ENCODE measurements around the gene MAP4K1. TPM values are rescaled to one million over a fixed set of nuclear protein-coding genes. Genes with fewer than 3 reads are reported as not detected.
"Not testable (repeated sequence)": the region's sequence is repeated elsewhere in the genome, so short reads cannot be mapped to it uniquely, and the experiment has no call there.

The MAP4K1 gene
- total RNA-seq, 1 experiment from 2014 or later = 2.3 TPM

GRCh38 chr19:38556521-38557174, 61.1 kb downstream of the MAP4K1 start:
- Histone ChIP-seq H3K27me3 (ENCODE audit: low read length) (no peaks in the 10 kb centered on the region), H3K36me3 (ENCODE audit: low read depth, low read length) (no peaks in the 10 kb centered on the region), H3K4me1 (ENCODE audit: insufficient read depth, low read length) (no peaks in the 10 kb centered on the region), H2AFZ (ENCODE audit: low read length) (no peak overlapping the region; the same call in 1 of the 2 replicates), H3K4me3 (ENCODE audit: low read length) (no peak overlapping the region), H3K79me2 (ENCODE audit: low read length) (no peaks in the 10 kb centered on the region), H3K9ac (ENCODE audit: low read length) (no peak overlapping the region), H3K9me2 (replicated peaks; ENCODE audit: low read length) (no peaks in the 10 kb centered on the region), H3K27ac (ENCODE audit: low read length) (no peak overlapping the region), H4K20me1 (ENCODE audit: low read length) (no peaks in the 10 kb centered on the region), H3K4me2 (ENCODE audit: low read length) (no peak overlapping the region), H3F3A (ENCODE audit: low read length, unreplicated experiment) (no peaks in the 10 kb centered on the region), H3K9me3 (ENCODE audit: low read length) (no peaks in the 10 kb centered on the region)
- DNase-seq = no peak
- TF ChIP-seq CTCF (conservative IDR thresholded peaks at IDR 0.05; ENCODE audit: low read depth, low read length) (no peak; the same call in 1 of the 2 replicates), EZH2phosphoT487 (IDR thresholded peaks at IDR 0.05; ENCODE audit: borderline replicate concordance, low read length) (no peak), EZH2 (IDR thresholded peaks at IDR 0.05; ENCODE audit: low read length, unreplicated experiment) (no peak)
- CTCF ChIA-PET = no interaction called here
- no peak; the same call in 1 of the 2 replicates for ATAC-seq
- no TSS peak for BruUV-seq (replicated peaks)
- intact Hi-C loops (cut with micrococcal nuclease) = no loop called here
- POLR2A ChIA-PET (ENCODE audit: unreplicated experiment) = no interaction called here

DNA sequence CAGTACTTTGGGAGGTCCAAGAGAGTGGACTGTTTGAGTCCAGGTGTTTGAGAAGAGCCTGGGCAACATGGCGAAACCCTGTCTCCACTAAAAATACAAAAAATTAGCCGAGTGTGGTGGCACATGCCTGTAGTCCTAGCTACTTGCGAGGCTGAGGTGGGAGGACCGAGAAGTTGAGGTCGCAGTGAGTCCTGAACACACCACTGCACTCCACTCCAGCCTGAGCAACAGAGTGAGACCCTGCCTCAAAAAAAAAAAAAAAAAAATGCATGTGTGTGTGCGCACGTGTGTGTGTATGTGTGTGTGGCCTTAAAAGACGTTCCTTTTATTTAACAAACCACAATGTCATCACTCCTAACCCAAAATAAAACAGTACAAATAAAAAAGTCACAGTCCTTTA, 62.6 kb downstream of the MAP4K1 start:
- H3K4me2 ChIP-seq (ENCODE audit: low read length) = no peak overlapping the region
- no peaks in the 10 kb centered on the region for H3K27me3 ChIP-seq (ENCODE audit: low read length)
- BruUV-seq (replicated peaks) = no TSS peak
- DNase-seq = no peak
- H3K4me3 ChIP-seq (ENCODE audit: low read length) = no peak overlapping the region
- ChIA-PET POLR2A (ENCODE audit: unreplicated experiment) (no interaction called here), CTCF (no interaction called here)
- no peak overlapping the region for H3K27ac ChIP-seq (ENCODE audit: low read length)
- no peaks in the 10 kb centered on the region for H3F3A ChIP-seq (ENCODE audit: low read length, unreplicated experiment)
- no peaks in the 10 kb centered on the region for H3K9me3 ChIP-seq (ENCODE audit: low read length)
- no peaks in the 10 kb centered on the region for H3K79me2 ChIP-seq (ENCODE audit: low read length)
- H3K36me3 ChIP-seq (ENCODE audit: low read depth, low read length) = no peaks in the 10 kb centered on the region
- TF ChIP-seq EZH2phosphoT487 (IDR thresholded peaks at IDR 0.05; ENCODE audit: borderline replicate concordance, low read length) (no peak), CTCF (conservative IDR thresholded peaks at IDR 0.05; ENCODE audit: low read depth, low read length) (no peak), EZH2 (IDR thresholded peaks at IDR 0.05; ENCODE audit: low read length, unreplicated experiment) (no peak)
- H3K9ac ChIP-seq (ENCODE audit: low read length) = no peak overlapping the region
- no peaks in the 10 kb centered on the region for H3K9me2 ChIP-seq (replicated peaks; ENCODE audit: low read length)
- H2AFZ ChIP-seq (ENCODE audit: low read length) = no peak overlapping the region
- H4K20me1 ChIP-seq (ENCODE audit: low read length) = no peaks in the 10 kb centered on the region
- no peak for ATAC-seq
- no peaks in the 10 kb centered on the region for H3K4me1 ChIP-seq (ENCODE audit: insufficient read depth, low read length)
- intact Hi-C loops (cut with micrococcal nuclease) = no loop called here

GRCh38 chr19:38554676-38555141, 63.0 kb downstream of the MAP4K1 start:
- no TSS peak for BruUV-seq (replicated peaks)

GRCh38 chr19:38553239-38553638, 64.5 kb downstream of the MAP4K1 start:
- BruUV-seq (replicated peaks); POLR2A ChIA-PET (ENCODE audit: unreplicated experiment); CTCF ChIA-PET: not testable (repeated sequence)

More at GRCh38 chr19:38554676-38555141, 63.0 kb downstream of the MAP4K1 start:
- no peak overlapping the region for H3K27ac ChIP-seq (ENCODE audit: low read length)
- no peaks in the 10 kb centered on the region for H3K4me1 ChIP-seq (ENCODE audit: insufficient read depth, low read length)
- H3F3A ChIP-seq (ENCODE audit: low read length, unreplicated experiment) = no peaks in the 10 kb centered on the region
- H2AFZ ChIP-seq (ENCODE audit: low read length) = no peak overlapping the region
- no peak overlapping the region for H3K4me2 ChIP-seq (ENCODE audit: low read length)
- H4K20me1 ChIP-seq (ENCODE audit: low read length) = no peaks in the 10 kb centered on the region
- H3K27me3 ChIP-seq (ENCODE audit: low read length) = no peaks in the 10 kb centered on the region
- ChIA-PET CTCF (no interaction called here), POLR2A (ENCODE audit: unreplicated experiment) (no interaction called here)
- H3K9me3 ChIP-seq (ENCODE audit: low read length) = no peaks in the 10 kb centered on the region
- no peaks in the 10 kb centered on the region for H3K79me2 ChIP-seq (ENCODE audit: low read length)
- intact Hi-C loops (cut with micrococcal nuclease) = no loop called here
- ATAC-seq (no peak), DNase-seq (no peak)
- TF ChIP-seq EZH2 (IDR thresholded peaks at IDR 0.05; ENCODE audit: low read length, unreplicated experiment) = no peak
- TF ChIP-seq CTCF (conservative IDR thresholded peaks at IDR 0.05; ENCODE audit: low read depth, low read length) = no peak
- no peak for TF ChIP-seq EZH2phosphoT487 (IDR thresholded peaks at IDR 0.05; ENCODE audit: borderline replicate concordance, low read length)
- H3K9ac ChIP-seq (ENCODE audit: low read length) = no peak overlapping the region
- no peaks in the 10 kb centered on the region for H3K9me2 ChIP-seq (replicated peaks; ENCODE audit: low read length)
- no peak overlapping the region for H3K4me3 ChIP-seq (ENCODE audit: low read length)
- no peaks in the 10 kb centered on the region for H3K36me3 ChIP-seq (ENCODE audit: low read depth, low read length)

More at GRCh38 chr19:38553239-38553638, 64.5 kb downstream of the MAP4K1 start:
- H3K4me1 ChIP-seq (ENCODE audit: insufficient read depth, low read length); DNase-seq; H3K4me2 ChIP-seq (ENCODE audit: low read length); ATAC-seq; H3K9me3 ChIP-seq (ENCODE audit: low read length); H3K27me3 ChIP-seq (ENCODE audit: low read length); intact Hi-C loops (cut with micrococcal nuclease); H3K9me2 ChIP-seq (replicated peaks; ENCODE audit: low read length); H3K4me3 ChIP-seq (ENCODE audit: low read length); H3F3A ChIP-seq (ENCODE audit: low read length, unreplicated experiment); H4K20me1 ChIP-seq (ENCODE audit: low read length); H3K36me3 ChIP-seq (ENCODE audit: low read depth, low read length); H3K9ac ChIP-seq (ENCODE audit: low read length); H2AFZ ChIP-seq (ENCODE audit: low read length); H3K79me2 ChIP-seq (ENCODE audit: low read length); H3K27ac ChIP-seq (ENCODE audit: low read length): not testable (repeated sequence)

All from PC-3 (cell line).